Caco-2 (cell line): Measurements from ENCODE around the gene KRT81. TPM values are rescaled to one million over a fixed set of nuclear protein-coding genes. Genes with fewer than 3 reads are reported as not detected.

Source experiments
- BruUV-seq: library from RNA; stranded (reverse); fragments of 400-500 nt; replicated peaks from 2 replicates; lab custom pipeline; 2021; lab: Mats Ljungman, UMichigan
- CTCF ChIA-PET: fragments of 300-600 bp; sonication (Branson Sonifier 250); formaldehyde crosslinking; loops from one replicate; lab custom pipeline; 2022; ENCODE audit warnings: antibody characterized with exemption; lab: Charles Lee
- POLR2A ChIA-PET: fragments of 300-600 bp; sonication (Branson Sonifier 250); formaldehyde crosslinking; loops from one replicate; lab custom pipeline; 2022; ENCODE audit warnings: antibody characterized with exemption; lab: Charles Lee
- DNase-seq, 2 experiments: peaks; one replicate each; pipeline versions ENCODE4 v3.0.0 to v3.0.0-alpha.2; 2020 to 2022
- H3K27me3 ChIP-seq: replicated peaks from 2 replicates; pipeline ENCODE4 v1.6.0; 2011; ENCODE audit warnings: low read length; ENCODE audit not compliant: control insufficient read depth, insufficient read depth
- H3K36me3 ChIP-seq: 2 replicates; pipeline ENCODE4 v1.5.1; 2011; ENCODE audit warnings: low read length; ENCODE audit not compliant: control insufficient read depth, insufficient read depth
- H3K4me1 ChIP-seq: fragments of 250-450 bp; sonication (Bioruptor Pico); 2 replicates; pipeline ENCODE4 v1.5.1; 2020; ENCODE audit warnings: mild to moderate bottlenecking
- H3K4me3 ChIP-seq: 2 replicates; pipeline ENCODE4 v1.5.1; 2011; ENCODE audit warnings: low read depth, mild to moderate bottlenecking, control low read depth, low read length
- H3K9me3 ChIP-seq: fragments of 250-450 bp; sonication (Bioruptor Pico); 2 replicates; pipeline ENCODE4 v1.5.1; 2020; ENCODE audit warnings: mild to moderate bottlenecking, moderate library complexity
- H3K27ac Mint-ChIP-seq: one replicate; pipeline ENCODE4 v1.8.0; 2022; ENCODE audit warnings: mixed read lengths; ENCODE audit not compliant: unreplicated experiment
- H3K27me3 Mint-ChIP-seq: one replicate; pipeline ENCODE4 v1.8.0; 2022; ENCODE audit warnings: mixed read lengths; ENCODE audit not compliant: insufficient read depth, unreplicated experiment
- H3K36me3 Mint-ChIP-seq: one replicate; pipeline ENCODE4 v1.8.0; 2022; ENCODE audit warnings: mild to moderate bottlenecking, mixed read lengths; ENCODE audit not compliant: insufficient read depth, unreplicated experiment
- H3K4me1 Mint-ChIP-seq: one replicate; pipeline ENCODE4 v1.8.0; 2022; ENCODE audit warnings: low read depth, mixed read lengths; ENCODE audit not compliant: unreplicated experiment
- H3K4me3 Mint-ChIP-seq: one replicate; pipeline ENCODE4 v1.8.0; 2022; ENCODE audit warnings: mild to moderate bottlenecking, moderate library complexity, mixed read lengths; ENCODE audit not compliant: unreplicated experiment
- H3K9me3 Mint-ChIP-seq: one replicate; pipeline ENCODE4 v1.8.0; 2022; ENCODE audit warnings: mixed read lengths; ENCODE audit not compliant: unreplicated experiment
- intact Hi-C: fragments of 100-400 bp; cut with micrococcal nuclease; formaldehyde crosslinking; loops from one replicate; pipeline ENCODE4 v1.10.0; 2022; ENCODE audit not compliant: unreplicated experiment
- total RNA-seq: library from RNA; stranded (reverse); gene quantifications from 2 replicates; pipeline ENCODE4 v1.2.3, GENCODE V29; 2022
- TF ChIP-seq, protein P1 (sequence below), 2 experiments: fragments of 200-600 bp in 1 of 2; IDR thresholded peaks; 1 replicate in 1 of 2; 2 replicates in 1 of 2; pipeline versions ENCODE4 v1.5.1 to v1.8.0; 2011 to 2022; ENCODE audit warnings: antibody characterized with exemption in 1 of 2, control low read depth in 1 of 2, inconsistent platforms in 1 of 2, low read depth in 1 of 2, low read length in 1 of 2, mild to moderate bottlenecking in 1 of 2, moderate library complexity in 1 of 2; ENCODE audit not compliant: insufficient read depth in 1 of 2, severe bottlenecking in 1 of 2, unreplicated experiment in 1 of 2

The KRT81 gene
- total RNA-seq, 1 experiment from 2014 or later, result 0.45 TPM

DNA sequence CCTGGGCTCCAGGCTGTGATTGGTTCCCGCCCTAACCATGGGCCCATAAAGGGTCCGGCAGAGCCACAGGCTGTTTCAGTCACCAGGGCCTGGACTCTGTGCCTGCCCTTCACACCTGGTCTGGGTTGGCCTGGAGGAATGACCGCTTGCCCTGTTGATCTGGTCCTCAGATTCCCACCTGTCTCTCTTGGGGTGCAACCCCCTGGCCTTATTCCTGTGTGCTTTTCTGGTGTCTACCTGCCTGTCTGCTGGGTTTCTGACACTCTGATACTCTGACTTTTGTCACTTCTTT, 32.8 kb upstream of the KRT81 start:
- Histone ChIP-seq H3K4me3 (no peak overlapping the region), H3K36me3 (no peaks in the 10 kb centered on the region), H3K9me3 (no peaks in the 10 kb centered on the region), H3K4me1 (no peaks in the 10 kb centered on the region), H3K27me3 (no peaks in the 10 kb centered on the region; the same call in none of the 2 replicates)
- peaks cover 5% of the 10 kb centered on the region for H3K27me3 Mint-ChIP-seq
- ChIA-PET CTCF (no interaction called here), POLR2A (no interaction called here)
- no peak overlapping the region for H3K4me3 Mint-ChIP-seq
- intact Hi-C loops, result no loop called here
- no peaks in the 10 kb centered on the region for H3K9me3 Mint-ChIP-seq
- H3K27ac Mint-ChIP-seq, result no peak overlapping the region
- no TSS peak for BruUV-seq
- DNase-seq, result no peak
- no peaks in the 10 kb centered on the region for H3K36me3 Mint-ChIP-seq
- H3K4me1 Mint-ChIP-seq, result no peaks in the 10 kb centered on the region
- TF ChIP-seq, protein P1, sequence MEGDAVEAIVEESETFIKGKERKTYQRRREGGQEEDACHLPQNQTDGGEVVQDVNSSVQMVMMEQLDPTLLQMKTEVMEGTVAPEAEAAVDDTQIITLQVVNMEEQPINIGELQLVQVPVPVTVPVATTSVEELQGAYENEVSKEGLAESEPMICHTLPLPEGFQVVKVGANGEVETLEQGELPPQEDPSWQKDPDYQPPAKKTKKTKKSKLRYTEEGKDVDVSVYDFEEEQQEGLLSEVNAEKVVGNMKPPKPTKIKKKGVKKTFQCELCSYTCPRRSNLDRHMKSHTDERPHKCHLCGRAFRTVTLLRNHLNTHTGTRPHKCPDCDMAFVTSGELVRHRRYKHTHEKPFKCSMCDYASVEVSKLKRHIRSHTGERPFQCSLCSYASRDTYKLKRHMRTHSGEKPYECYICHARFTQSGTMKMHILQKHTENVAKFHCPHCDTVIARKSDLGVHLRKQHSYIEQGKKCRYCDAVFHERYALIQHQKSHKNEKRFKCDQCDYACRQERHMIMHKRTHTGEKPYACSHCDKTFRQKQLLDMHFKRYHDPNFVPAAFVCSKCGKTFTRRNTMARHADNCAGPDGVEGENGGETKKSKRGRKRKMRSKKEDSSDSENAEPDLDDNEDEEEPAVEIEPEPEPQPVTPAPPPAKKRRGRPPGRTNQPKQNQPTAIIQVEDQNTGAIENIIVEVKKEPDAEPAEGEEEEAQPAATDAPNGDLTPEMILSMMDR (IDR thresholded peaks at IDR 0.05; ENCODE audit: insufficient read depth in 1 of 2, low read depth in 1 of 2, low read length in 1 of 2, severe bottlenecking in 1 of 2, unreplicated experiment in 1 of 2), result no peak

DNA sequence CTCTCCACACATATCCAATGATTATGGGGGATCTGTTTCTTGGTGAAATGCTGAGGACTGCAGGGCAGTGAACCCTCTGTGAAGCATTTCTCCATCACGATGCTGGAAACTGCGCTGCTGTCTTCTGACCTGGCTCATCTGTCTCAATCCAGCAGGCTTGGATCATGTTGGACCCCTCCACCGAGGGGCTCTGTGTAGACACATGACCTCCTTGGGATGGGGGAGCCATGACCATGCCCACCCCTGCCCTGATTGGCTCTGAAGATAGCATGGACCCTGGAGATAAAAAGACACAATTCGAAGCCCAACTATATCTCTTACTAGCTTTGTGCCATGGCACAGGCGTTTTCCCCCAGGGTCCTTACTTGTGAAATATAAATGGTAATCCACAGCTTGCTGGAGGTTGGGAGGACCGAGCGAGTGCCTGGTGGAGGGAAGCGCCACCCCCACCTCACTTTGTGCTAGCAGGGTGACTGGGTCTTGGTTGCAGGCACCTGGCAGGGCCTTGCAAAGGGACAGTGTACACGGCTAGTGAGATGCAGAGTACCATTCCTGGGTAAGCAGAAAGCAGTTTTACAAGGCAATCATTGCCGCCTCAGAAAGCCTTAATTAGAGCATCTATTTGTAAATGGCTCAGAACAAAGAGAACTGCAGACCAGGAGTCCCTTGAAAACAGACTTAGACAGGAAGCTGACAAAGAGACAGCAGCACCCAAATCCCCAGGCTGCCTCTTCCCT, 32.2 kb upstream of the KRT81 start:
- H3K36me3 Mint-ChIP-seq, result no peaks in the 10 kb centered on the region
- no TSS peak for BruUV-seq
- POLR2A ChIA-PET, result no interaction called here

GRCh38 chr12:52323001-52323400, 31.7 kb upstream of the KRT81 start:
- H3K27ac Mint-ChIP-seq, result no peak overlapping the region
- Histone ChIP-seq H3K36me3 (no peaks in the 10 kb centered on the region), H3K4me3 (no peak overlapping the region), H3K27me3 (no peaks in the 10 kb centered on the region; the same call in none of the 2 replicates), H3K9me3 (no peaks in the 10 kb centered on the region), H3K4me1 (no peaks in the 10 kb centered on the region)
- no peaks in the 10 kb centered on the region for H3K9me3 Mint-ChIP-seq
- ChIA-PET CTCF (no interaction called here), POLR2A (no interaction called here)
- intact Hi-C loops, result no loop called here
- H3K4me1 Mint-ChIP-seq, result no peaks in the 10 kb centered on the region
- peaks cover 5% of the 10 kb centered on the region for H3K27me3 Mint-ChIP-seq
- no peak for DNase-seq
- no TSS peak for BruUV-seq
- no peaks in the 10 kb centered on the region for H3K36me3 Mint-ChIP-seq
- no peak overlapping the region for H3K4me3 Mint-ChIP-seq
- TF ChIP-seq, protein P1 (IDR thresholded peaks at IDR 0.05; ENCODE audit: insufficient read depth in 1 of 2, low read depth in 1 of 2, low read length in 1 of 2, severe bottlenecking in 1 of 2, unreplicated experiment in 1 of 2), result no peak

More for the DNA sequence above, 32.2 kb upstream of the KRT81 start:
- DNase-seq, result no peak
- Histone ChIP-seq H3K4me1 (no peaks in the 10 kb centered on the region), H3K36me3 (no peaks in the 10 kb centered on the region), H3K9me3 (no peaks in the 10 kb centered on the region), H3K27me3 (no peaks in the 10 kb centered on the region; the same call in none of the 2 replicates), H3K4me3 (no peak overlapping the region)
- intact Hi-C loops, result no loop called here
- Mint-ChIP-seq H3K4me3 (no peak overlapping the region), H3K9me3 (no peaks in the 10 kb centered on the region), H3K27me3 (peaks cover 5% of the 10 kb centered on the region), H3K4me1 (no peaks in the 10 kb centered on the region), H3K27ac (no peak overlapping the region)
- CTCF ChIA-PET, result no interaction called here
- TF ChIP-seq, protein P1 (IDR thresholded peaks at IDR 0.05; ENCODE audit: insufficient read depth in 1 of 2, low read depth in 1 of 2, low read length in 1 of 2, severe bottlenecking in 1 of 2, unreplicated experiment in 1 of 2), result no peak
